ENCODE measurements around the gene BLVRB.
"Not testable (repeated sequence)": the region's sequence is repeated elsewhere in the genome, so short reads cannot be mapped to it uniquely, and the experiment has no call there.

BLVRB gene

GRCh38 chr19:40449506-40449905, 16.0 kb downstream of the BLVRB start:
- no peak for DNase-seq (ENCODE audit: low read depth)

DNA sequence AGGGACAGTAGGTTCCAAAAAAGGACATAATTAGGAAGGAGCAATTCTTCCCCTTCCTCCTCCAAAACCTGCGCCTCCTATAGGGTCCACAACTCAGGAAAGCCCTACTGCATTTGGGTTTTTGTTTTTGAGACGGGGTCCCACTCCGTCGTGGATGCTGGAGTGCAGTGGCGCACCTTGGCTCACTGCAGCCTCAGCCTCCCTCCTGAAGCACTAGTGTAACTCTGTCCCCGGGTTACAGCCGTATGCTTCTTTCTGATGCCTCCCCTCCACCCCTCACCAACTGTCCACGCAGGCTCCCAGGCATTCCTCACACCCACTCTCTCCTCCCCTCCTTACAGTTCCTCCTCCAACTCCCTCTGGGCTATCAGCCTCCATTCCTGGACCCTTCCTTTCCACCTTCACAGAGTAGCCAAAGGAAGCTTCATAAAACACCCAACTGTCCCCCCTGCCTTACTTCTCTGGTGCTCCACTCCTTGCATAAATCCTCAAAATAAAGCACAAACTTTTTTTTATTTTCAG, 19.2 kb downstream of the BLVRB start:
- DNase-seq (ENCODE audit: low read depth): no peak

GRCh38 chr19:40445780-40446262, 19.7 kb downstream of the BLVRB start:
- DNase-seq (ENCODE audit: low read depth): no peak

- DNase-seq (ENCODE audit: low read depth): no peak
These were observed 20.7 kb downstream of the BLVRB start for GRCh38 chr19:40444825-40445312.

- peak; percentile 96 for DNase-seq (ENCODE audit: low read depth)
These were observed 21.3 kb downstream of the BLVRB start, which contains the start of gene SERTAD3 for GRCh38 chr19:40444000-40444824. Gene SERTAD3, minus strand, starts transcription at chr19:40444335. Its CDS starts 2,255 bp downstream, at chr19:40442080.

GRCh38 chr19:40443131-40443999, 22.2 kb downstream of the BLVRB start:
- DNase-seq (ENCODE audit: low read depth): peak; percentile 98

DNA sequence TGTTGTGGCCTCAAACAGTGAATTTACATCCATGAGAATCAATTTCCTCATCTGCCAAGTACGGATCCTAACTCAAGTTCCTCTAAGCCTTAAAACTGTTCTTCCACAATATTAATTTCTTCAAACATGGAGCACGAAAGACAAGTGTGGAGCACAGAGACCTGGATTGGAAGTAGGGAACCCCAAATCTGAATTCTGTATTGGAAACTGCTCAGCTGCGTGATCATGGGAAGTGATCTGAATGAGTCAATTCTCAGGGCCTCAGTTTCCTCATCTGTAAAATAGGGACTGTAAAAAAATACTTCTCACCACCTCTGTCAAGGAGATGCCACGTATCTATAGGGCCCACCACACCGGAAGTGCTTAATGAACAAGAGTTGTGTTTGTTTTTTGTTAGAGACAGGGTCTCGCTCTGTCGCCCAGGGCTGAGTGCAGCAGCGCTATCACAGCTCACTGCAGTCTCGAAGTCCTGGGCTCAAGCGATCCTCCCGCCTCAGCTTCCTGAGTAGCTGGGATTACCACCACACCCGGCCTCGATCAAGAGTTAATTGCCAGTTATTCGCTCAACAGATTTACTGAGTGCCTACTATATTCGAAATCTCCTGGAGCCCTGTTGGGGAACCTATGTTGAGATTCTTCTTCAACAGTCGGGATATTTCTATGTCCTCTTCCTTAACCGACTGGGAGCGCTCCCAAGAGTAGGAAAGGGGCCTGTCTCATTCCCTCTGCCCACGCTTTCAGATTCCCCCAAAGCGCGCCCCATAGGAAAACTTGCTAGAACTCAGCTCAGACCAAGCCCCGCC, 23.0 kb downstream of the BLVRB start:
- no peak for DNase-seq (ENCODE audit: low read depth)

GRCh38 chr19:40441719-40442253, 23.8 kb downstream of the BLVRB start:
- DNase-seq (ENCODE audit: low read depth): no peak

DNA sequence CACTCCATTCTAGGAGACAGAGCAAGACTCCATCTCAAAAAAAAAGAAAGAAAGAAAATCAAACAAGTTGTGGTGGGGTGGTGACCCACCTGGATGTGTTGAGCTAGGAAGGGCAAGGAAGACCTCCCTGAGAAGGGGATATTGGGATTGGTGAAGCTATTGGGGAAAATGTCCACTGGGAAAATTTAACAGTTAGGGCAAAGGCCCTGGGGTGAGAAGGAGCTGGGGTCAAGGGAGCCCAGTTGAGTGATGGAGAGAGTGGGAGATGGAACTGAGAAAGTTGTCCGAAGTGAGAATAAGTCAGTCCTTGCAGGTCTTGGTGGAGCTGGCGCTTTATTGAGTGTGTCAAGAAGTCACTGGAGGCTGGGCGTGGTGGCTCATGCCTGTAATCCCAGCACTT, 27.3 kb downstream of the BLVRB start:
- no peak for DNase-seq (ENCODE audit: low read depth)

DNA sequence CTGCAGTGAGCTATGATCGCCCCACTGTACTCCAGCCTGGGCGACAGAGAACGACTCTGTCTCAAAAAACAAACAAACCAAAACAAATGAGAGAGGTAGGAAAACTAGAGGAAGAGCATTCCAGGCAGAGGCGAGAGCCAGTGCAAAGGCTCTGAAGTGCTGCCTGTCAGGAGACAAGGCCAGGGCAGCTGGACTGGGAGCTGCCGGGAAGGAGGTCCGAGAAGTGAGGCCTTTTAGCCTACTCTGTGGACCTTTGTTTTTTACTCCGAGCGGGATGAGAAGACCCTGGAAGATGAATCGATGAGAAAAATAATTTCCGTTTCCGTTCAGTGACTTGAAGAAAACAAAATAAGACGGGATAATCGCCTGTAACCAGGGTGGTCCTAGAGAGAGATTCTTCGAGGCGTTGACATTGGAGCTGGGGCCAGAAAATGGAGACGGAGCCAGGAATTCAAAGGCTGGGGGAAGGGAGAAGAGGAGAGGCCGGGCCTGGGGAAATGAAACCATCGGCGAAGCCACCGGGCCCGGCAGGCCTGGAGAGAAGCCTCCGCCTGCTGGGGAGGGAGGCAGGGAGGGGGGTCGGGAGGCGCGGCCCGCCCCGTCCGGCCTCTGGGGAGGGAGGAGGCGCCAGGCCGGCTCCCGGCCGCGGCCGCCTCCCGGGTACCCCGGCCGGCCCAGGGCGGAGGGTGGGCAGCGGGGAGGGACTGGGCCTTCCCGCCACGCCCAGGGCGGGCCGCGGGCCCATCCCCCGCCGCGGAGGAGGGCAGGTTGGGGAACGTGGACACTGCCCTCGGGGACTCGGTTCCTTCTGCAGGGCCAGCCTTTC, 31.9 kb downstream of the BLVRB start:
- DNase-seq (ENCODE audit: low read depth): peak; percentile 32

DNA sequence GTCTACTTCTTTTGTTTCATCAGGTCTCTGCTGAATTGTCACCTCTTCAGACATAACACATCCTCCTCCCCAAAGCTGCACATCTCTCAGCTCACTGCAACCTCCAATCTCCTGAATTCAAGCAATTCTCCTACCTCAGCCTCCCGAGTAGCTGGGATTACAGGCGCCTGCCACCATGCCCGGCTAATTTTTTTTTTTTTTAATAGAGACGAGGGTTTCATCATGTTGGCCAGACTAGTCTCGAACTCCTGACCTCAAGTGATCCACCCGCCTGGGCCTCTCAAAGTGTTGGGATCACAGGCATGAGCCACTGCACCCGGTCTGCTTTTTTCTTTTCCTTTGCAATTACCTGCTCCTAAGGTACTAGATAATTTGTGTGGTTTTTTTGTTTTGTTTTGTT, 32.8 kb downstream of the BLVRB start:
- DNase-seq (ENCODE audit: low read depth): not testable (repeated sequence)

DNA sequence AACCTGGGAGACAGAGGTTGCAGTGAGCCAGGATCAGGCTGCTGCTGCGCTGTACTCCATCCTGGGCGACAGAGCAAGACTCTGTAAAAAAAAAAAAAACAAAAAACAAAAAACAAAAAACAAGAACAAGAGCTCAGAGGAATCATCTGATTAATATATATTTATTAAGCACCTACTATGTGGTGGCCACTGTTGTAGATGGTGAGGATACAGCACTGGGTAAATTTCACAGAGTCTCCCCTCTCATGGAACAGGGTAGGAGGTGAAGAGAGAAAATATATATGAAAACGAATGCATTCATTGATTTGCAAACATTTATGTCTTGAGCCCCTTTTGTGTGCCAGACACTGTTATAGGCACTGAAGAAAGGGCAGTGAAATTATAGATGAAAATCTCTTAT, 33.8 kb downstream of the BLVRB start:
- no peak for DNase-seq (ENCODE audit: low read depth)

DNA sequence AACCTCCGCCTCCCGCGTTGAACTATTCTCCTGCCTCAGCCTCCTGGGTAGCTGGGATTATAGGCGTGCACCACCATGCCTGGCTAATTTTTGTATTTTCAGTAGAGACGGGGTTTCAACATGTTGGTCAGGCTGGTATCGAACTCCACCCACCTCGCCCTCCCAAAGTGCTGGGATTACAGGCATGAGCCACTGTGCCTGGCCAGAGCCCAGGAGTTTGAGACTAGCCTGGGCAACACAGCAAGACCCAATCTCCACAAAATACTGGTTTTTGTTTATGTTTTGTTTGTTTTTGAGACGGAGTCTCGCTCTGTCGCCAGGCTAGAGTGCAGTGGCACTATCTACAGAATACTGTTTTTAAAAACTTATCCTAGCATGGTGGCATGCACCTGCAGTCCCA, 35.3 kb downstream of the BLVRB start:
- not testable (repeated sequence) for DNase-seq (ENCODE audit: low read depth)

DNA sequence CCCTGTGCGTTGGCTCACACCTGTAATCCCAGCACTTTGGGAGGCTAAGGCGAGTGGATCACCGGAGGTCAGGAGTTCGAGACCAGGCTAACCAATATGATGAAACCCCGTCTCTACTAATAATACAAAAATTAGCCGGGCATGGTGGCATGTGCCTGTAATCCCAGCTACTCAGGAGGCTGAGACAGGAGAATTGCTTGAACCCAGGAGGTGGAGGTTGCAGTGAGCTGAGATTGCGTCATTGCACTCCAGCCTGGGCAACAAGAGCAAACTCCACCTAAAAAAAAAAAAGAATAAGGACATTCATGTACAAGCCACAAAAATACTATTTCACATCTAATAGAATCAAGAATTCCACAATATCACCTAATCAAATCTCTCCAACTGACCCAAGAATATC, 37.3 kb downstream of the BLVRB start:
- not testable (repeated sequence) for DNase-seq (ENCODE audit: low read depth)

- DNase-seq (ENCODE audit: low read depth): peak; percentile 100
These were observed 39.9 kb downstream of the BLVRB start, which contains the start of gene SERTAD1 for GRCh38 chr19:40425450-40426287. Gene SERTAD1, minus strand, starts transcription at chr19:40425992. Its CDS starts 2,446 bp downstream, at chr19:40423546.

GRCh38 chr19:40424637-40425449, 40.7 kb downstream of the BLVRB start:
- DNase-seq (ENCODE audit: low read depth): peak; percentile 22

DNA sequence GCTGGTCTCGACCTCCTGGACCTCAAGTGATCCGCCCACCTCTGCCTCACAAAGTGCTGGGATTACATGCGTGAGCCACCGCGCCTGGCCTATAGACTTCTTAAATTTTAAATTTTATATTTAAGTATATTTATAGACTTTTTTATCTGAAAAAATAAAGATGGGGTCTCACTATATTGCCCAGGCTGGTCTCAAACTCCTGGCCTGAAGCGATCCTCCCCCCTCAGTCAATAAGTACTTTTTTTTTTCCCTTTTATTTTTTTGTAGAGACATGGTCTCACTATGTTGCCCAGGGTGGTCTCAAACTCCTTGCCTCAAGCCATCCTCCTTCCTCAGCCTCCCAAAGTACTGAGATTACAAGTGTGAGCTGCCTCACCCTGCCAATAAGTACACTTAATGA, 41.6 kb downstream of the BLVRB start:
- DNase-seq (ENCODE audit: low read depth): no peak

Measured in activated T-cell treated with anti-CD3 and anti-CD28 coated beads for 1 hour (primary cell).